NCI-H2227 (cell line): ENCODE results near the gene ATP6V0B.

Experiments
- DNase-seq: peaks from one replicate; lab custom pipeline; 2025; ENCODE audit not compliant: unreplicated experiment; lab: John Stamatoyannopoulos, UW

ATP6V0B gene

GRCh38 chr1:43968348-43968948 lies 6.3 kb upstream of the ATP6V0B start:
- no peak for DNase-seq

- DNase-seq = no peak
Observed at GRCh38 chr1:43969416-43969745, 5.4 kb upstream of the ATP6V0B start.

DNA sequence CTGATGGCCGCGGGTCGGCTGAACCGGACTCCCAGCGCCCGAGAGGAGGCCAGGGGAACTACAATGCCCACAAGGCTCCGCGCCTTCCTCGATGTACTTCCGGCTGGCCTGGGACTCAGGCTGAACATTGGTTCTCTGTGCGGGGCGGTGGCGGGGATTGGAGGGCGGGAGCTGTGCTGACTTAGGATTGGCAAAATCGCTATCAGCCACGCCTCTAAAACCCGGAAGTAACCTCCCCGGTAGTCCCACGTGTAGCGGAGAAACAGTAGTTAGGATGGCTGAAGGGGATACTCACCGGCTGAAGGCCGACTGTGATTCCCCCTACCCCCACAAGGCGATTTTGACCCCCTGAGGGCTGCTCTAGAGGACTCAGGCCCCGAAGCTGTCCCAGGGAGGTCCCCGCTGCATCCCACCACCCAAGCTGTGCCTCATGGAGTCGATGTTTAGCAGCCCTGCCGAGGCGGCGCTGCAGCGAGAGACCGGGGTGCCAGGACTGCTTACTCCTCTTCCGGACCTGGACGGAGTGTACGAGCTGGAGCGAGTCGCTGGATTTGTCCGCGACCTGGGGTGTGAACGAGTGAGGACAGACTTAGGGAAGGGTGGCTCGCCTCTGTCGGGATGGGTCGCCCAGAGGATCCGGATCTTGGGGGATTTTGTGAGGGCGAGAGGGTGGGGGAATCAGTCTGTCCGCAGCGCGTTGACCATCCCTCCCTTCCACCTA lies 4.9 kb upstream of the ATP6V0B start, which contains the start of gene DPH2:
TSS of gene DPH2 (plus strand) at position 265 of the 721 bp plus-strand sequence. CDS start at position 431, 166 bp downstream.
- DNase-seq = peak; percentile 98

GRCh38 chr1:43970502-43970901 lies 4.3 kb upstream of the ATP6V0B start:
- DNase-seq = no peak

- DNase-seq = no peak
Observed at GRCh38 chr1:43970911-43971310, 3.8 kb upstream of the ATP6V0B start.

- DNase-seq = no peak
Observed at GRCh38 chr1:43971336-43971980, 3.3 kb upstream of the ATP6V0B start.

- DNase-seq = no peak
Observed at GRCh38 chr1:43973981-43974442, 748 bp upstream of the ATP6V0B start.

- DNase-seq = peak; percentile 45
Observed at GRCh38 chr1:43975249-43975961, 645 bp downstream of the ATP6V0B start.

GRCh38 chr1:43976045-43976444 lies 1.3 kb downstream of the ATP6V0B start:
- no peak for DNase-seq

GRCh38 chr1:43976890-43977289 lies 2.1 kb downstream of the ATP6V0B start:
- no peak for DNase-seq

DNA sequence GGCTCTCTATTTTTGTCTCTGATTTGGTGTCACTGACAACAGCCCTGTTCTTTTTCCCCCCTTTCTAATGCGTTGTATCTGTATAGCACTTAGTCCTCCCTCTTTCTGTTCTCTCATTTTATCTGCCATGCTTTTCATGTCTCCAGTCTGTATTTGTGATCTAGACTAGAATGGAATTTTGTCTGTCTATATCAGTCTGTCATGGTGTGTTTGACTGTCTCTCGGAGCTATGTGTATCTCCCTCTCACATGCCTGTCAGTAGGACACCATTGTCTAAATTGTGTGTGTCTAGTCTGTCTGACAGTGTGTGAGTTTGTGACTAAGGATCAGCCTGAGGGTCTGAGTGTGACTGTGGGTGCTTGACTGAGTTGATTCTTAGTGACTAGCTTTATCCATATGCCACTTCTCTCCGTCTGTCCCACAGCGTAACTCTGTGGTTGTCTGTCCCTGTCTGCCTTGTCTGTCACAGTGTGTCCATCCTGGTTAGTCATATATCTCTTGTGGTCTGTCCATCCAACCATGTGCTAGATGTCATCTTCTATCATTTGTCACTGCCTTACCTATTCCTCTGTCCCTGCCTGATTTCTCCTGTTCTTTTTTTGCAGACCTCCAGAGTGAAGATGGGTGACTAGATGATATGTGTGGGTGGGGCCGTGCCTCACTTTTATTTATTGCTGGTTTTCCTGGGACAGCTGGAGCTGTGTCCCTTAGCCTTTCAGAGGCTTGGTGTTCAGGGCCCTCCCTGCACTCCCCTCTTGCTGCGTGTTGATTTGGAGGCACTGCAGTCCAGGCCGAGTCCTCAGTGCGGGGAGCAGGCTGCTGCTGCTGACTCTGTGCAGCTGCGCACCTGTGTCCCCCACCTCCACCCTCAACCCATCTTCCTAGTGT lies 2.9 kb downstream of the ATP6V0B start:
- no peak for DNase-seq

DNA sequence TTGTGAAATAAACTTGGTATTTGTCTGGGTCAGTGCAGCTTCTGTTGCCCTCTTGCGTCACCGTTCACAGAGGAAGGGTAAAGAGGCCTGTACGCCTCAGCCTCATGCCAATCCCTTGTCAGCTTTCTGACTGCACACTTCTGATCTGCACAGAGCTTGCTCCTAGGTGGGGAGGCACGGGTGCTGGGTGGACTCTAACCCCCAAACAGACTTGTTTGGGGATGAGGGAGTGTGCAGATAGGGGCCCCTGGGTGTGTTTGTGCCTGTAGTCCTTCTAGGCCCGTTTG lies 3.4 kb downstream of the ATP6V0B start:
- DNase-seq = no peak

- peak; percentile 63 for DNase-seq
Observed at GRCh38 chr1:43978551-43979260, 3.9 kb downstream of the ATP6V0B start, which contains the start of gene B4GALT2. Gene B4GALT2 (plus strand): TSS chr1:43979210. CDS start chr1:43981161, 1,951 bp downstream.

DNA sequence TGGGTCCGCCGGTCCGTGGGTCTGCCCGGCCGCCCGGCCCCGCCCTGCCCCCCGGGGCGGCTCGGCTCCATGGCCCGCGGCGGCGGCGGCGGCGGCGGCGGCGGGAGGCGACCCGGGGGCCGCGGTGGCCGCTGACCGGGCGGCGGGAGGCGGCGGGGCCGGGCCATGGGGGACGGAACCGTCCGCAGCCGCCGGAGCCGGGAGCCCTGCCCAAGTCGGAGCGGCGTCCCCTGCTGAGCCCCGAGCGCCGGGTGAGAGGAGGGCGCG lies 4.4 kb downstream of the ATP6V0B start:
- no peak for DNase-seq

DNA sequence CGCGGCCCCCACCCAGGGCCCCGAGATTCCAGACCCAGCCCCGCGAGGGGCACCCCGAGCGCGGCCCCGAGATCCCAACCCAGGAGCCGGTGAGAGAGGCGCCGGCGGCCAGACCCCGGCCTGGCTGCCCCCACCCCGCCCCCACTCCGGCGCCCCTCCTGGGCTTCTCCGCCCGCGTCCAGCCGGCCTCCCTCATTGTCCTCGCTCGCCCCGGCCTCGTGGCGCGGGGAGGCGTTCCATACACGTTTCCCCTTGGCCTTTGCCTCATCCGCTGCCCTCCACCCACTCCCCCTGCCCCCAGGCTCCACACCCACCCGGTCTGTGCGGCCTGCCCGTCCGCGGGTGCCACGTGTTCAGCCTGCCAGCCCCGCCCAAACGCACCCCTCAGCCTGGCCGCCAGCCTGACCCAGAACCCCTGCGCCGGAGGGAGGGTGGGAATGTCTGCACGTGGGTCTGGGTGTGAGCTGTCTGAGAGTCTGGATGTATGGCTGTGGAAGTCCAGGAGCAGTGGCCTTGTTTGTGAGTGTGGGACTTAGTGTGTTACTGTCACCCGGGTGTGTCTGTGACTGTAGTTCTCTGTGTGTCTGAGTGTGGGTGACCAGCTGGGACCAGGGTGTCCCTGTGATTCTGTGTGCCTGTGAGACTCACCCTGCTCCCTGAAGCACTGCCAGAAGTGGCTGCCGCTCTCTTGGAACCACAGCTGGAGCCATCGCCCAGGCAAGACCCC lies 4.9 kb downstream of the ATP6V0B start:
- peak; percentile 52 for DNase-seq

- DNase-seq = no peak
Observed at GRCh38 chr1:43980255-43981134, 5.7 kb downstream of the ATP6V0B start.

GRCh38 chr1:43981135-43981491 lies 6.4 kb downstream of the ATP6V0B start:
- DNase-seq = peak; percentile 22

DNA sequence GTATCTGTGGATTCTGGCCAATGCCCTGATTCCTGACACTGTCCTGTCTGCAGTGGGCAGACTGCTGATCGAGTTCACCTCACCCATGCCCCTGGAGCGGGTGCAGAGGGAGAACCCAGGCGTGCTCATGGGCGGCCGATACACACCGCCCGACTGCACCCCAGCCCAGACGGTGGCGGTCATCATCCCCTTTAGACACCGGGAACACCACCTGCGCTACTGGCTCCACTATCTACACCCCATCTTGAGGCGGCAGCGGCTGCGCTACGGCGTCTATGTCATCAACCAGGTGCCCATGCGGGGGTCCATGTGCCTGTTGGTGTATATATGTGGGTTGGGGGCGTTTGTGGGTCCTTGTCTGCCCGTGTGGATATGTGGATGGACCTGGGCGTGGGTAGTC lies 6.9 kb downstream of the ATP6V0B start:
- DNase-seq = no peak

GRCh38 chr1:43982241-43982640 lies 7.5 kb downstream of the ATP6V0B start:
- DNase-seq = no peak
